HCT116 (cell line): Measurements from ENCODE around the gene MAPRE2. TPM values are rescaled to one million over a fixed set of nuclear protein-coding genes. Genes with fewer than 3 reads are reported as not detected.

Experiments
- ATAC-seq: fragments of 200-7000 bp; cut with Tn5 transposase; 2 replicates; pipeline ENCODE4 v1.9.1; 2020; ENCODE audit warnings: mild to moderate bottlenecking, moderate library complexity
- BruUV-seq: library from RNA; stranded (reverse); fragments of 400-500 nt; replicated peaks from 2 replicates; lab custom pipeline; 2021; lab: Mats Ljungman, UMichigan
- CTCF ChIA-PET: fragments of 300-600 bp; sonication (Branson Sonifier 250); formaldehyde crosslinking; loops from one replicate; lab custom pipeline; 2021; ENCODE audit warnings: antibody characterized with exemption; lab: Charles Lee
- POLR2A ChIA-PET: fragments of 300-600, 350-600 bp; sonication (Branson Sonifier 250); formaldehyde crosslinking; loops from one replicate; lab custom pipeline; 2021; ENCODE audit warnings: antibody characterized with exemption; lab: Charles Lee
- RAD21 ChIA-PET, 2 experiments: fragments of 300-600 bp; sonication (Branson Sonifier 250); formaldehyde crosslinking; loops; one replicate each; lab custom pipeline; 2023; ENCODE audit warnings: low total read pairs in 2 of 2; ENCODE audit not compliant: uncharacterized antibody in 2 of 2, unreplicated experiment in 2 of 2, low non-redundant PET in 1 of 2; lab: Charles Lee
- DNase-seq: peaks from one replicate; pipeline ENCODE4 v3.0.0-alpha.2; 2010; ENCODE audit warnings: low read depth, low spot score
- H2AFZ ChIP-seq: fragments of 200-600 bp; shearing (Covaris generic), sonication (generic); 2 replicates; pipeline ENCODE4 v1.6.1; 2017; ENCODE audit warnings: low read depth, mixed run types, mixed read lengths, antibody characterized with exemption, low read length; ENCODE audit not compliant: poor library complexity, severe bottlenecking
- H3K27ac ChIP-seq: 2 replicates; pipeline ENCODE4 v1.5.1; 2012; ENCODE audit warnings: low read depth, low read length
- H3K27me3 ChIP-seq: fragments of 200-600 bp; sonication (generic); 2 replicates; pipeline ENCODE4 v1.6.1; 2016; ENCODE audit warnings: mixed run types, low read length, mixed read lengths; ENCODE audit not compliant: insufficient read depth
- H3K36me3 ChIP-seq, 2 experiments: fragments of 200-500 bp in 1 of 2; fragments of 200-600 bp in 1 of 2; sonication (Bioruptor generic) in 1 of 2; sonication (generic) in 1 of 2; 2 replicates each; pipeline versions ENCODE4 v1.5.1 to v1.6.1; 2014 to 2016; ENCODE audit warnings: low read length in 2 of 2, inconsistent platforms in 1 of 2, mixed read lengths in 1 of 2, mixed run types in 1 of 2; ENCODE audit not compliant: insufficient read depth in 2 of 2, control insufficient read depth in 1 of 2
- H3K4me1 ChIP-seq, 2 experiments: fragments of 200-600 bp in 1 of 2; sonication (generic) in 1 of 2; 2 replicates each; pipeline versions ENCODE4 v1.5.1 to v1.6.1; 2012 to 2017; ENCODE audit warnings: low read length in 2 of 2, inconsistent platforms in 1 of 2, mild to moderate bottlenecking in 1 of 2, mixed read lengths in 1 of 2, mixed run types in 1 of 2, moderate library complexity in 1 of 2; ENCODE audit not compliant: insufficient read depth in 2 of 2, control insufficient read depth in 1 of 2
- H3K4me2 ChIP-seq: fragments of 200-600 bp; sonication (generic); 2 replicates; pipeline ENCODE4 v1.6.1; 2017; ENCODE audit warnings: mixed run types, low read length, mixed read lengths
- H3K4me3 ChIP-seq, 2 experiments: fragments of 200-600 bp in 1 of 2; sonication (generic) in 1 of 2; replicated peaks in 1 of 2; 2 replicates each; pipeline ENCODE4 v1.5.1; 2011 to 2016; ENCODE audit warnings: low read length in 2 of 2, control low read depth in 1 of 2, low read depth in 1 of 2, mild to moderate bottlenecking in 1 of 2, mixed read lengths in 1 of 2, mixed run types in 1 of 2
- H3K79me2 ChIP-seq: fragments of 200-600 bp; sonication (generic); 2 replicates; pipeline ENCODE4 v1.6.1; 2017; ENCODE audit warnings: mild to moderate bottlenecking, mixed run types, low read length, moderate library complexity, mixed read lengths; ENCODE audit not compliant: insufficient read depth
- H3K9ac ChIP-seq: fragments of 200-600 bp; sonication (generic); 2 replicates; pipeline ENCODE4 v1.6.1; 2016; ENCODE audit warnings: low read length, mixed read lengths
- H3K9me2 ChIP-seq: fragments of 200-600 bp; sonication (generic), shearing (Covaris generic); 2 replicates; pipeline ENCODE4 v1.6.1; 2017; ENCODE audit warnings: mixed run types, mild to moderate bottlenecking, moderate library complexity; ENCODE audit not compliant: insufficient read depth
- H3K9me3 ChIP-seq, 2 experiments: fragments of 200-500 bp in 1 of 2; fragments of 200-600 bp in 1 of 2; sonication (Bioruptor generic) in 1 of 2; sonication (generic) in 1 of 2; 2 replicates each; pipeline ENCODE4 v1.6.1; 2014 to 2017; ENCODE audit warnings: low read length in 2 of 2, mixed read lengths in 2 of 2, inconsistent platforms in 1 of 2, low read depth in 1 of 2, mild to moderate bottlenecking in 1 of 2, mixed run types in 1 of 2, moderate library complexity in 1 of 2; ENCODE audit not compliant: control insufficient read depth in 1 of 2, insufficient read depth in 1 of 2
- H4K20me1 ChIP-seq: fragments of 200-600 bp; sonication (generic), shearing (Covaris generic); 2 replicates; pipeline ENCODE4 v1.6.1; 2017; ENCODE audit warnings: mixed run types, mild to moderate bottlenecking, moderate library complexity; ENCODE audit not compliant: insufficient read depth
- CEBPB ChIP-seq: IDR thresholded peaks from 2 replicates; pipeline ENCODE4 v1.6.1; 2012; ENCODE audit warnings: low read depth
- EGR1 ChIP-seq: IDR thresholded peaks from 2 replicates; pipeline ENCODE4 v1.6.1; 2012; ENCODE audit warnings: low read depth
- ELF1 ChIP-seq: IDR thresholded peaks from 2 replicates; pipeline ENCODE4 v1.6.1; 2012; ENCODE audit warnings: low read depth, borderline replicate concordance
- EZH2 ChIP-seq: fragments of 200-600 bp; sonication (generic); IDR thresholded peaks from 2 replicates; pipeline ENCODE4 v1.6.1; 2017; ENCODE audit warnings: antibody characterized with exemption, mixed run types
- EZH2phosphoT487 ChIP-seq: fragments of 200-600 bp; IDR thresholded peaks from 2 replicates; pipeline ENCODE4 v1.6.1; 2018; ENCODE audit warnings: antibody characterized with exemption, borderline replicate concordance
- POLR2A ChIP-seq: IDR thresholded peaks from 2 replicates; pipeline ENCODE4 v1.7.0; 2011; ENCODE audit warnings: borderline replicate concordance; ENCODE audit not compliant: insufficient read depth, insufficient read length; ENCODE audit errors: extremely low read depth
- POLR2AphosphoS5 ChIP-seq: IDR thresholded peaks from 2 replicates; pipeline ENCODE4 v1.6.1; 2011; ENCODE audit warnings: mild to moderate bottlenecking, low read depth, low read length, moderate library complexity
- SIN3A ChIP-seq: IDR thresholded peaks from 2 replicates; pipeline ENCODE4 v1.6.1; 2012; ENCODE audit warnings: low read depth
- YY1 ChIP-seq: IDR thresholded peaks from 2 replicates; pipeline ENCODE4 v1.6.1; 2011; ENCODE audit warnings: low read length, low read depth, moderate library complexity, mild to moderate bottlenecking; ENCODE audit not compliant: insufficient replicate concordance; ENCODE audit errors: extremely low read depth
- ZBTB33 ChIP-seq: IDR thresholded peaks from 2 replicates; pipeline ENCODE4 v1.6.1; 2011; ENCODE audit warnings: mild to moderate bottlenecking, low read length, moderate library complexity; ENCODE audit not compliant: insufficient replicate concordance; ENCODE audit errors: extremely low read depth
- ZFX ChIP-seq: fragments of 450-650 bp; IDR thresholded peaks from 2 replicates; pipeline ENCODE4 v1.6.1; 2017
- intact Hi-C: fragments of 100-400 bp; cut with micrococcal nuclease; formaldehyde crosslinking; loops from 2 replicates; pipeline ENCODE4 v1.10.0; 2022
- total RNA-seq: library from RNA; stranded (reverse); gene quantifications from one replicate; pipeline ENCODE4 v1.2.1, GENCODE V29; 2021; ENCODE audit not compliant: unreplicated experiment

Gene MAPRE2
- total RNA-seq, 1 experiment from 2014 or later = 17.2 TPM

GRCh38 chr18:35059280-35059927 is 18.2 kb downstream of the MAPRE2 start:
- intact Hi-C loops = loop anchor here (5.0 kb wide), 1 partner anchor 113 kb away; no protein-coding TSS in a partner anchor

More at GRCh38 chr18:35059280-35059927, 18.2 kb downstream of the MAPRE2 start:
- Histone ChIP-seq H4K20me1 (no peaks in the 10 kb centered on the region), H3K9ac (no peak overlapping the region), H3K9me2 (no peaks in the 10 kb centered on the region), H3K36me3 (no peaks in the 10 kb centered on the region), H2AFZ (no peak overlapping the region), H3K4me1 (no peaks in the 10 kb centered on the region), H3K4me2 (no peak overlapping the region), H3K79me2 (no peaks in the 10 kb centered on the region), H3K9me3 (no peaks in the 10 kb centered on the region), H3K27ac (no peak overlapping the region), H3K4me3 (no peak overlapping the region), H3K27me3 (no peaks in the 10 kb centered on the region)
- TF ChIP-seq POLR2AphosphoS5 (no peak), CEBPB (no peak), ZFX (no peak), EZH2 (no peak), ZBTB33 (no peak), SIN3A (no peak), EGR1 (no peak), YY1 (no peak), ELF1 (no peak), EZH2phosphoT487 (no peak), POLR2A (no peak)
- ChIA-PET RAD21 (no interaction called here), POLR2A (no interaction called here), CTCF (no interaction called here)
- no TSS peak for BruUV-seq
- ATAC-seq (no peak), DNase-seq (no peak)
